GM18526 (cell line): ENCODE measurements around the gene LAPTM5.

Experiments used
- POLR2A ChIP-seq: IDR thresholded peaks from 3 replicates; pipeline ENCODE4 v1.6.1; 2011; ENCODE audit not compliant: insufficient read length; ENCODE audit errors: extremely low read depth

The LAPTM5 gene

DNA sequence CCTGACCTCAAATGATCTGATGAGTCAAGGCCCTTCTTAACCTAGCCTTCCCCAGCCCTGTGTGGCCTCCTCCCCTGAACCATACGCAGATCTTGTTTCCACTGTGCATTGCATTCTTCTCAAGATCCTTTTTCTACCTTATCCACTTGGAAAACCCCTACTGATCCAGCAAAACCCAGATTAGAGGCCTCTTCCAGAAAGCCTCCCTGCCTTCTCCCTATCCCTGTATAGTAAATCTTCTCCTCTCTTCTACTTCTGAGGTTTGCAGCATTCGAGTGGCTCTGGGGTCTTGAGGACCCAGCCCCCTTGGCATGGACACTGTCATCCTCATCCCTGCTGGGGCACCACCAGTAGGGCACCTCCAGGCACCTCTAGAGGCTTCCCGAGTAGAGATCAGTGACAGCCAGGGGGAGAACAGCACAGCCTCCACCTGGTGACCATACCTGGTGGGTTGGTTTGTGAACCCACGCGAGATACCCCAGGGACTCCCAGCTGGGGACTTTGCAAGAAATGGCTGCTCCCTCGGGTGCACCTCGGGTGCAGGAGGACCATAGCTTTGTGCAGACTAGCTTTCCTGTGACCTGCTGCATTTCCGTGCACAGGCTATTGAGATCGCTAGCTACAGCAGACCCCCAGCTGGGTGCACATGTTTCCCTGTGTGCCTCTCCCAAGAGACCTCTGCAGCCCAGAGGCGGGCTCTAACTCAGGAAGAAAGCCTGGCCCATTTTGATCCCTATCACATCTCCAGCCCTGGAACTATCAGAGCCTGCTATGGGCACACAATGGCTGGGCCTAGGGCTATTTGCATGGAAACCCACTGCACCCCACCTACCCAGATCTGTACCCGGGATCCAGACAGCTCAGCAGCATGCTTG is 68.4 kb downstream of the LAPTM5 start:
- no peak for TF ChIP-seq POLR2A

GRCh38 chr1:30687886-30688285 is 69.7 kb downstream of the LAPTM5 start:
- TF ChIP-seq POLR2A = no peak

DNA sequence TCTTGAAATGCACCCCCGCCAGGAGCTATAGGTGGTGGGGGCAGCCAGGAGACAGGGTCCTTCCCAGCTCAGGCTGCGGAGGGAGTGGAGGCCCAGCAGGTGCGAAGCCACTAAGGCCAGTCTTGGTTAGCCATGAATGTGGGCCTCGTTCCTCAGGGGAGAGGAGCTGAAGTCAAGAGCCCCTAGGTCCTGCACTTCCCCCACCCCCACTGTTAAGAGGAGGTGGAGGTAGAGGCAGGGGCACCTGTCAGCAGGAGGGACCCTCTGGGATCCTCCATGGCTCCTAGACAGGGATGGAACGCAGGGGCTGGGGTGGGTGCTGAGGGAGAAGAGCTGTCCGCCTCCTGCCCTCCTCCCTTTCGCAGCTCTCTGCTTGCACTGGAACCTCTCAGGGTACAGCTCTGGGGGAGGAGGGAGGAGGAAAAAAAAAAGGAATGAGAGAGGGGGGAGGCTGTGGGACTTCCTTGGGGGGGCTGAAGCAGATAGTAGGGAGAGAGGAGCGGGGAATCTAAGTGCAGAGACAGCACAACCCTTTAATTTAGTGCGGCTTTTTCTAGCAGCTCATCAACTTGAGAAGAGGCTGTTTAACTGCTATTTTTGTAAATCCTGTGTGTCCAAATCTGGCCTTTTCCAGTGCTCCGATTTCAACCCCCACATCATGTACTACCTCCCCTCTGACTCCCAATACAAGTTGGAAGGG is 71.2 kb downstream of the LAPTM5 start:
- TF ChIP-seq POLR2A = no peak

DNA sequence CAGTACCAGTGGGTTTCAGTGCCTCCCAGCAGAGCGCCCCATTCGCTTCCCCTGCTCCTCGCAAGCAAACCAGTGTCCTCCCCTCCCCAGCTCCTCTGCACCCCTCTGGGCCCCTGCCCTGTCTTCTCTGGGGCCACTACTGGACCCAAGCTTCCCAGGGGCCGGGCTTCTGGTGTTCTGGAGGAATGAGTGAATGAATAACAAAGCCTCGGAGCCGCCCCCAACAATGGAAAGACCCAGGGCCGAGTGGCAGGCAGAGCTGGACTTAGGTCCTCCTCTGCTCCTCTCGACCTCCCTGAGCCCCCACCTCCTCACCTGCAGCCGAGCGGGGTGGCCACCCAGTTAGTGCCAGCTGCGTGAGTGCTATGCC is 71.8 kb downstream of the LAPTM5 start:
- no peak for TF ChIP-seq POLR2A

DNA sequence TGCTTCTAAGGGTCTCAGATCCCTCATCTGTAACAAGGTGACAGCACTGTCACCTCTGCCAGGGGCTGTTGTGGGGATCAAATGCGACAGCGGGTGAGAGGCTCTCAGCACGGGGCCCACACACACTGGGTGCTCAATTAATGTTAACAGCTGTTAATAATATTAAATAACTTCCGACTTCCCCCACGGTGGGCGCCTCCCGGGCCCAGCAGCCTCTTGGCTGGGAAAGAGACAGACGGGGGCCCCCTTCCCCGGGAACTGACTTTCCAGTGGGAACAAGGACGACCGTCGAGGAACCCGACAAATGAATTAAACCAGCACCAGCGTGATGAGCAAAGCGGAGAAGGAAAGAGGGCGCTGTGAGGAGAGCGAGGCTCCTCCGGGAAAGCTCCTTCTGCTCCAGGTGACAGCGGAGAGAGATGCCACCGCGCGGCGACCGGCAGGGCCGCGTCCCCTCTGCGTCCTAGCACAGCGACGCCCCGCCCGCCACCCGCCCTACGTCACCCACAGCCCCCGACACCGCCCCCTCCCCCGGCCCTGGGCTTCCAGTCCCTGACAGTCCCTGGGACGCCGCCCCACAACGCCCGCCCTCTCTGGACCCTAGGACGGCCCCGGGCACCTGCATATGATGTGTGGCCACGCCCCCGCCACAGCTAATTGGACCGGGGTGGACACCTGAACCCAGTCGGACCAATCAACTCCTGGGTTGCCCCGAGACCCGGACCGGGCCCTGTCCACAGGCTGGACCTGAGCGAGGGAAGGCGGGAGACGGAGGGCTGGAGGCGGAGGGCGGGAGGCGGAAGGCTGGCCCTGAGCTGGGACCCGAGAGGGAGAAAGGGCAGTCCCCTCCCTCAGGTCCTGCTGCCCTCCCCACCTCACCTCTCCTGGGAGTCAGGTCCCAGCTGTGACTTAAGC is 72.4 kb downstream of the LAPTM5 start:
- no peak for TF ChIP-seq POLR2A

- TF ChIP-seq POLR2A = no peak
Measured at GRCh38 chr1:30684259-30684658, 73.3 kb downstream of the LAPTM5 start.

GRCh38 chr1:30683699-30684098 is 73.9 kb downstream of the LAPTM5 start:
- TF ChIP-seq POLR2A = no peak
